Measurements from ENCODE around the gene OPA1. TPM values are rescaled to one million over a fixed set of nuclear protein-coding genes. Genes with fewer than 3 reads are reported as not detected.

OPA1 gene
- total RNA-seq, 1 experiment from 2014 or later = 115 TPM

- BruUV-seq (replicated peaks) = no TSS peak
- Mint-ChIP-seq H3K36me3 (ENCODE audit: insufficient read depth, unreplicated experiment) (peaks cover 2% of the 10 kb centered on the region), H3K4me1 (ENCODE audit: low read depth, unreplicated experiment) (no peaks in the 10 kb centered on the region), H3K27me3 (ENCODE audit: unreplicated experiment) (no peaks in the 10 kb centered on the region), H3K27ac (ENCODE audit: unreplicated experiment) (no peak overlapping the region), H3K9me3 (ENCODE audit: low read depth, unreplicated experiment) (no peaks in the 10 kb centered on the region), H3K4me3 (ENCODE audit: low read depth, unreplicated experiment) (no peak overlapping the region)
- CTCF ChIA-PET = no interaction called here
- no peak for TF ChIP-seq CTCF (IDR thresholded peaks at IDR 0.05; ENCODE audit: unreplicated experiment)
- intact Hi-C loops (cut with micrococcal nuclease; ENCODE audit: unreplicated experiment) = no loop called here
- no peak for DNase-seq
Measured at GRCh38 chr3:193702967-193703366, 110.0 kb downstream of the OPA1 start.

- no peaks in the 10 kb centered on the region for H3K9me3 Mint-ChIP-seq (ENCODE audit: low read depth, unreplicated experiment)
- H3K4me1 Mint-ChIP-seq (ENCODE audit: low read depth, unreplicated experiment) = no peaks in the 10 kb centered on the region
- intact Hi-C loops (cut with micrococcal nuclease; ENCODE audit: unreplicated experiment) = no loop called here
- no peak overlapping the region for H3K4me3 Mint-ChIP-seq (ENCODE audit: low read depth, unreplicated experiment)
- no peaks in the 10 kb centered on the region for H3K27me3 Mint-ChIP-seq (ENCODE audit: unreplicated experiment)
- TF ChIP-seq CTCF (IDR thresholded peaks at IDR 0.05; ENCODE audit: unreplicated experiment) = no peak
- H3K36me3 Mint-ChIP-seq (ENCODE audit: insufficient read depth, unreplicated experiment) = no peaks in the 10 kb centered on the region
- H3K27ac Mint-ChIP-seq (ENCODE audit: unreplicated experiment) = no peak overlapping the region
- CTCF ChIA-PET = no interaction called here
- no peak for DNase-seq
- no TSS peak for BruUV-seq (replicated peaks)
Measured at GRCh38 chr3:193704431-193704830, 111.4 kb downstream of the OPA1 start.

GRCh38 chr3:193708270-193708669 lies 115.3 kb downstream of the OPA1 start:
- CTCF ChIA-PET = no interaction called here
- H3K4me1 Mint-ChIP-seq (ENCODE audit: low read depth, unreplicated experiment) = no peaks in the 10 kb centered on the region
- BruUV-seq (replicated peaks) = no TSS peak
- H3K27ac Mint-ChIP-seq (ENCODE audit: unreplicated experiment) = no peak overlapping the region
- no peaks in the 10 kb centered on the region for H3K36me3 Mint-ChIP-seq (ENCODE audit: insufficient read depth, unreplicated experiment)
- no peaks in the 10 kb centered on the region for H3K27me3 Mint-ChIP-seq (ENCODE audit: unreplicated experiment)
- no peak overlapping the region for H3K4me3 Mint-ChIP-seq (ENCODE audit: low read depth, unreplicated experiment)
- no peak for TF ChIP-seq CTCF (IDR thresholded peaks at IDR 0.05; ENCODE audit: unreplicated experiment)
- intact Hi-C loops (cut with micrococcal nuclease; ENCODE audit: unreplicated experiment) = no loop called here
- no peaks in the 10 kb centered on the region for H3K9me3 Mint-ChIP-seq (ENCODE audit: low read depth, unreplicated experiment)
- DNase-seq = no peak

- Mint-ChIP-seq H3K27ac (ENCODE audit: unreplicated experiment) (no peak overlapping the region), H3K4me3 (ENCODE audit: low read depth, unreplicated experiment) (no peak overlapping the region), H3K36me3 (ENCODE audit: insufficient read depth, unreplicated experiment) (no peaks in the 10 kb centered on the region), H3K27me3 (ENCODE audit: unreplicated experiment) (no peaks in the 10 kb centered on the region), H3K4me1 (ENCODE audit: low read depth, unreplicated experiment) (no peaks in the 10 kb centered on the region), H3K9me3 (ENCODE audit: low read depth, unreplicated experiment) (peaks cover 12% of the 10 kb centered on the region)
- DNase-seq = no peak
- TF ChIP-seq CTCF (IDR thresholded peaks at IDR 0.05; ENCODE audit: unreplicated experiment) = no peak
- no TSS peak for BruUV-seq (replicated peaks)
- CTCF ChIA-PET = no interaction called here
- intact Hi-C loops (cut with micrococcal nuclease; ENCODE audit: unreplicated experiment) = no loop called here
Measured at GRCh38 chr3:193710286-193711165, 117.5 kb downstream of the OPA1 start.

Data from Calu3 (cell line).